Prostate gland (tissue), 2 donors: Measurements from ENCODE around the gene SMU1. TPM values are rescaled to one million over a fixed set of nuclear protein-coding genes. Genes with fewer than 3 reads are reported as not detected.

Source experiments
- DNase-seq: peaks from one replicate; pipeline ENCODE4 v3.0.0-alpha.2; 2019; ENCODE audit warnings: low spot score
- H3K27ac ChIP-seq, 2 donors: fragments of 200-600 bp; sonication (generic); 2 replicates each; pipeline ENCODE4 v1.5.1; 2017 to 2019
- H3K27me3 ChIP-seq: fragments of 200-600 bp; sonication (generic); replicated peaks from 2 replicates; pipeline ENCODE4 v1.5.1; 2019; ENCODE audit not compliant: insufficient read depth
- H3K36me3 ChIP-seq, 2 donors: fragments of 200-600 bp; sonication (generic); 1 replicate in 1 of 2; 2 replicates in 1 of 2; pipeline versions ENCODE4 v1.5.1 to v1.8.1; 2017 to 2019
- H3K4me1 ChIP-seq: fragments of 200-600 bp; sonication (generic); replicated peaks from 2 replicates; pipeline ENCODE4 v1.5.1; 2019
- H3K4me3 ChIP-seq, 2 donors: fragments of 200-600 bp; sonication (generic); 2 replicates each; pipeline ENCODE4 v1.5.1; 2017 to 2019
- H3K9me3 ChIP-seq: fragments of 200-600 bp; sonication (generic); 2 replicates; pipeline ENCODE4 v1.5.1; 2017
- CTCF ChIP-seq, 4 experiments: fragments of 200-600 bp in 2 of 4; fragments of 450-650 bp in 2 of 4; sonication (generic) in 2 of 4; IDR thresholded peaks; 1 replicate in 3 of 4; 2 replicates in 1 of 4; pipeline ENCODE4 v1.5.1; 2016 to 2019; ENCODE audit warnings: antibody characterized with exemption in 4 of 4, mild to moderate bottlenecking in 2 of 4, moderate library complexity in 2 of 4
- POLR2A ChIP-seq: fragments of 450-650 bp; IDR thresholded peaks from one replicate; pipeline ENCODE4 v1.6.1; 2016; ENCODE audit warnings: antibody characterized with exemption, mild to moderate bottlenecking
- POLR2AphosphoS5 ChIP-seq: sonication (generic); formaldehyde crosslinking; IDR thresholded peaks from one replicate; pipeline ENCODE4 v1.6.1; 2017; ENCODE audit warnings: antibody characterized with exemption
- WGBS: methylation state at CpG from one replicate; pipeline ENCODE4 v1.1.5; 2018; 5-methylcytosine and 5-hydroxymethylcytosine counted together
- intact Hi-C: fragments of 100-400 bp; cut with DNase I; formaldehyde crosslinking; loops from one replicate; pipeline ENCODE4 v1.14.2; 2022
- total RNA-seq, 2 donors: library from RNA; depleted of rRNA; stranded (reverse); fragments of >200 nt; gene quantifications; one replicate each; pipeline ENCODE4 v1.1.0, GENCODE V29; 2016

SMU1 gene
- total RNA-seq, 2 donors from 2014 or later, result 18.4 to 19.1 TPM

DNA sequence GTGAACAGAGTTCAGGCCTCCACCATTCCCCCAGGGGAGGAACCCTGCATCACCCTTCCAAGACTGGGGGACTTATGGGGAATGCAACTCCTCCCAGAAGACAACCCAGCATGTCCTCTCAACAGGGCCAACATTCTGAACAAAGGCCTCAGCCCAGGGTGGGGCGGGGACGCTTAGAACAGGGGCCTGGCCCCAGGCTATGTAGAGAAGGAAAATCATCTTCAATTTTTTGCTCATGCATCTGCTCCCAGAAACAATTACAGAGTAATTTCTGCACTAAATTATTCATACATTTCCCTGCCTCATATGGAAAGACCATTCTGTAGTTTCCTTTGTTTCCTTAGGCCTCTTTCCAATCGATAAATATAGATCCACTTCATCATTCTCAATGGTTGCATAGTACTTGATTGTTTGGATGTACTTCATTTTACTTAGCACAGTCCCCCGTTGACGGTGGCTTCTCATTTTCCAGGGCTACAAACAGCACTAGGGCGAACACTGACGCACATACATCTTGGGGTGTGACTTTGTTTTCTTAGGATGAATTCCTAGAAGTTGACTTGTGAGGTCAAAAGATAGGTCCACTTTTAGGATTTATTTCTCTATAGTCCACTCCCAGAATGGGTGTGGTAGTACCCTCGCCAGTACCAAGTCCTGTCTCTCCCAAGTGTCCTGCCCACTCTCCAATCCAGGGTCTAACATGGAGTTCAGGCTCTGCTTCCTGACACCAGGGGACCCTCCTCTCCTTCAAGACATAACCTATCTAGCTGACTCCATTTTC, 27.2 kb upstream of the SMU1 start:
- no peak overlapping the region for H3K27ac ChIP-seq
- no peaks in the 10 kb centered on the region for H3K36me3 ChIP-seq
- intact Hi-C loops, result no loop called here
- no peaks in the 10 kb centered on the region for H3K4me1 ChIP-seq
- no peaks in the 10 kb centered on the region for H3K9me3 ChIP-seq
- DNase-seq, result no peak
- TF ChIP-seq POLR2AphosphoS5, result no peak
- TF ChIP-seq POLR2A, result no peak
- no peak for TF ChIP-seq CTCF (IDR thresholded peaks at IDR 0.05)
- WGBS, result 93% methylated on average over 8 of the region's 8 CpGs
- H3K27me3 ChIP-seq, result no peaks in the 10 kb centered on the region
- H3K4me3 ChIP-seq, result no peak overlapping the region

DNA sequence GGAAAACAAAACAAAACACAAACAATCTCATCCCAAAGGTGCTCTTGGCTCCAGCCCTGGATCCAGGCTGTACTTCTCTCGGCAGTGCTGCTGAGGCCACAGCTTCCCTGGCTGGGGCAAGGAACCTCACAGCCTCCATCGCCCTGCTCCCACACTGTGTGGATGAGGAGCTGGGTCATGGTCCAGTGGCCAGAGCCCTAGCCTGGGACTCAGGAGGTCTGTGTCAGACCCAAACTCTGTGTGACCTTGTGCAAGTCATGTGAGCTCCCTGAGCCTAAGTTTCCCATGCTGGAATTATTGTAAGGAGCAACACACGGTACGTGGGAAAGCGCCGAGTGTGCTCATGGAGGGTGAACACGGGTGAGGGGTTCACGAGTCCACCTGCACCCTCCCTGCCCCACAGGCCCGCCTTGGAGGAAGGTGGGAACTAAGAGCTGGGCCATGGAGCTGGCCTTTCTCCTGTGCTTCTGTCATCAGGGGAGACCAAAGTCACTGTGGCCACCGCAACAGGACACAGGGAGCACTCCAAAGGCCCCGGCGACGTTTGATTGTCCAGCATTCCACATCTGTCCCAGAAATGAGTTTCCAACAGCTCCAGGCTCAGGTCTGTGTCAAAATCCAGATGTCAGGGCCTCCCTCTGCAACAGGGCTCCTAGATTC, 26.2 kb upstream of the SMU1 start:
- 97% methylated on average over 13 of the region's 13 CpGs for WGBS
- TF ChIP-seq POLR2A, result no peak
- no peak for TF ChIP-seq POLR2AphosphoS5
- TF ChIP-seq CTCF (IDR thresholded peaks at IDR 0.05), result no peak
- intact Hi-C loops, result no loop called here

DNA sequence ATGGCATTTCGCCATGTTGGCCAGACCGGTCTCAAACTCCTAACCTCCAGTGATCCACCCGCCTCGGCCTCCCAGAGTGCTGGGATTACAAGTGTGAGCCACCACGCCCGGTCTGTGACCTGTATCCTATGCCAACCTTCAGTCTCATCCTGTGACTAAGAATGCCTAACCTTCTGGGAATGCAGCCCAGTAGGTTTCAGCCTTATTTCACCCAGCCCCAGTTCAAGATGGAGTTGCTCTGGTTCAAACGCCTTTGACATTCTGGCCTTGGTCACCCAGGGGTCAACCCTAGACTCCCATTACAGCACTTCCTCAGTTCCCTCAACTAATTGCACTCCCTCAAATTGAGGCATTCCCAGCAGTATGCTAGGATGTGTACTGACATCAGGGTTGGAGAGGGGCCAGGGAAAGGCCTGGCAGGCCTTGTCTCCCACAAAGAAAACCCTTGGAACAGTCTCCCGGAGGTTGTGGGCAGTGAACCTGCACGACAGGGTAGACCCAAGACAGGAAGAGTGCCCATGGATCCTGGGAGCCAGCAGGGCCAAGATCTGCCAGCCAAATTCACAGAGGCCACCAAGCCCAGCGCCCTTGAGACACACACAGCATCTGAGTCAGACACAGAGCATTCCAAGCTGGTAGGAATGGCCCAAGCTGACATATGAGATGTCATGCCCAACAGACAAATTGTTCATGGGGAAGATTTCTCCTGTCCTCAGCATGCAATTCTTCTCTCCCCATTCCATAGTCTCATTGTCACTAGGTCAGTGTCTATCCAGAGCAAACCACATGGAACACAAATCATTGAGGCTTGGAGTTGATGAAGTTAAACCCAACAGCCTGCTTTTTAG, 24.9 kb upstream of the SMU1 start:
- H3K27me3 ChIP-seq, result no peaks in the 10 kb centered on the region
- 75% methylated on average over 10 of the region's 10 CpGs for WGBS
- TF ChIP-seq POLR2A, result no peak
- no peak for TF ChIP-seq POLR2AphosphoS5
- no peak for TF ChIP-seq CTCF (IDR thresholded peaks at IDR 0.05)
- intact Hi-C loops, result no loop called here
- no peak overlapping the region for H3K27ac ChIP-seq
- no peak overlapping the region for H3K4me3 ChIP-seq
- DNase-seq, result no peak
- H3K9me3 ChIP-seq, result no peaks in the 10 kb centered on the region
- H3K36me3 ChIP-seq, result no peaks in the 10 kb centered on the region
- H3K4me1 ChIP-seq, result no peaks in the 10 kb centered on the region

More for the DNA sequence above, 26.2 kb upstream of the SMU1 start:
- no peaks in the 10 kb centered on the region for H3K4me1 ChIP-seq
- no peak for DNase-seq
- H3K27ac ChIP-seq, result no peak overlapping the region
- H3K4me3 ChIP-seq, result no peak overlapping the region
- no peaks in the 10 kb centered on the region for H3K27me3 ChIP-seq
- H3K9me3 ChIP-seq, result no peaks in the 10 kb centered on the region
- no peaks in the 10 kb centered on the region for H3K36me3 ChIP-seq

DNA sequence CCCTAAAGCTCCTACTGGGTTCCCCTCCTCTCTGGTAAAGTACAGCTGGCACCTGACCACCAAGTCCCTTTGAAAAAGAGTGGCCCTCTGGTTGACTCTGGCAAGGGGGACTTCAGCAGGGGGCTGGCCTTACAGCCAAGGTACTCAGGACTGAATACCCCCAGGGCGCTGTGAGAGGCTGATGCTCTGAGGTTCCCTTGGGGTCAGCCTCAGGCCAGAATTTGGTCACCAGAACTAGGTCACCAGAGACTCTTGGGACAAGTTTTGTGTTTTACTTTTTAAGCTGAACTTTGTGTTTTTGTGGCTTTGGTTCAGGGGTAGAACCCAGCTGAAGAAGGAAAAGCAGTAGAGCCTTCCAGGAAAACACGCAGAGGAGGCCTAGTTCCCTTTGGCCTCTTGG, 23.3 kb upstream of the SMU1 start:
- no peak for DNase-seq
- 86% methylated on average over 2 of the region's 2 CpGs for WGBS
- intact Hi-C loops, result no loop called here

More for the DNA sequence above, 23.3 kb upstream of the SMU1 start:
- no peaks in the 10 kb centered on the region for H3K36me3 ChIP-seq
- H3K27ac ChIP-seq, result no peak overlapping the region
- TF ChIP-seq POLR2AphosphoS5 (no peak), CTCF (IDR thresholded peaks at IDR 0.05) (no peak), POLR2A (no peak)
- no peaks in the 10 kb centered on the region for H3K4me1 ChIP-seq
- no peaks in the 10 kb centered on the region for H3K9me3 ChIP-seq
- no peak overlapping the region for H3K4me3 ChIP-seq
- H3K27me3 ChIP-seq, result no peaks in the 10 kb centered on the region
